GM12874 (cell line): ENCODE measurements around the gene LMBRD1.

Experiments used
- CTCF ChIP-seq: IDR thresholded peaks from 2 replicates; pipeline ENCODE4 v1.5.1; 2011; ENCODE audit warnings: low read depth, mild to moderate bottlenecking, control low read depth, low read length, moderate library complexity; ENCODE audit not compliant: insufficient read depth

The LMBRD1 gene

GRCh38 chr6:69825904-69826303 lies 29.1 kb upstream of the LMBRD1 start:
- TF ChIP-seq CTCF = no peak

GRCh38 chr6:69820438-69820837 lies 23.6 kb upstream of the LMBRD1 start:
- no peak for TF ChIP-seq CTCF

- TF ChIP-seq CTCF = no peak
These were observed 23.2 kb upstream of the LMBRD1 start for GRCh38 chr6:69820018-69820417.

- TF ChIP-seq CTCF = no peak
These were observed 22.3 kb upstream of the LMBRD1 start for GRCh38 chr6:69819138-69819537.

GRCh38 chr6:69818223-69818930 lies 21.6 kb upstream of the LMBRD1 start:
- no peak for TF ChIP-seq CTCF

- no peak for TF ChIP-seq CTCF
These were observed 20.5 kb upstream of the LMBRD1 start for GRCh38 chr6:69817358-69817757.

GRCh38 chr6:69816569-69816968 lies 19.8 kb upstream of the LMBRD1 start:
- TF ChIP-seq CTCF = no peak
